ENCODE measurements around the gene SSRP1. TPM values are rescaled to one million over a fixed set of nuclear protein-coding genes. Genes with fewer than 3 reads are reported as not detected.
"Not testable (repeated sequence)": the region's sequence is repeated elsewhere in the genome, so short reads cannot be mapped to it uniquely, and the experiment has no call there.

Gene SSRP1
- total and polyA plus RNA-seq, 11 donors = 21.8 to 86.5 (median 41.6) TPM

DNA sequence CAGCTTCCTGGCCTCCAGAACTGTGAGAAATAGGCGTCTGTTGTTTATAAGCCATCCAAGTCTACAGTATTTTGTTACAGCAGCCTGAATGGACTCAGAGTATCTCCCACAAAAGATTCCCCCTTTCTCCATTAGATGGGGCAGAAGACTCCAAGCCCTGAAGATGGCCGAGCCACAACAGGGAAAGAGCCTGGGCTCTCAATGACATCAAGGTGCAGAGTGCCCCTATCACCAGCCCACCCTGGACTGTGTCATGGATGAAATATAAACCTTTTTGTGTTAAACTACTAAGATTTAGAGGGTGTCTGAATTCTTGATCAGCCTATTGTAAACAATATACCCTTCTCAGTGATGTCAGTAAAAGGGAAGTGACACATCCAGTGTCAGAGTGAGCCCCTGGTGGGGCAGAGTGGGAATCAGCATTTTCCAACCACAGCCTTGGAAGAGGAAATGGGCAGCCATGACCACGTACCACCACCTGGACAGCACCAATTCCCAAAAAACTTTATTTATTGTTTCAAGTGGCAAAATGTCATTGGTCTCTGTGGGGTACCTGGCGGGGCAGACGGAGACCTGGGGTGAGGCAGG lies 36.4 kb downstream of the SSRP1 start:
- H3K4me3 ChIP-seq = no peak overlapping the region
- DNase-seq (no peak), ATAC-seq (no peak)
- TF ChIP-seq POLR2A (IDR thresholded peaks at IDR 0.05) = no peak
- TF ChIP-seq, protein P1, sequence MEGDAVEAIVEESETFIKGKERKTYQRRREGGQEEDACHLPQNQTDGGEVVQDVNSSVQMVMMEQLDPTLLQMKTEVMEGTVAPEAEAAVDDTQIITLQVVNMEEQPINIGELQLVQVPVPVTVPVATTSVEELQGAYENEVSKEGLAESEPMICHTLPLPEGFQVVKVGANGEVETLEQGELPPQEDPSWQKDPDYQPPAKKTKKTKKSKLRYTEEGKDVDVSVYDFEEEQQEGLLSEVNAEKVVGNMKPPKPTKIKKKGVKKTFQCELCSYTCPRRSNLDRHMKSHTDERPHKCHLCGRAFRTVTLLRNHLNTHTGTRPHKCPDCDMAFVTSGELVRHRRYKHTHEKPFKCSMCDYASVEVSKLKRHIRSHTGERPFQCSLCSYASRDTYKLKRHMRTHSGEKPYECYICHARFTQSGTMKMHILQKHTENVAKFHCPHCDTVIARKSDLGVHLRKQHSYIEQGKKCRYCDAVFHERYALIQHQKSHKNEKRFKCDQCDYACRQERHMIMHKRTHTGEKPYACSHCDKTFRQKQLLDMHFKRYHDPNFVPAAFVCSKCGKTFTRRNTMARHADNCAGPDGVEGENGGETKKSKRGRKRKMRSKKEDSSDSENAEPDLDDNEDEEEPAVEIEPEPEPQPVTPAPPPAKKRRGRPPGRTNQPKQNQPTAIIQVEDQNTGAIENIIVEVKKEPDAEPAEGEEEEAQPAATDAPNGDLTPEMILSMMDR (IDR thresholded peaks at IDR 0.05) = no peak
- H3K4me1 ChIP-seq = peaks cover 0 to 17% (median 6%) of the 10 kb centered on the region in 12 donors
- no peaks in the 10 kb centered on the region for H3K27me3 ChIP-seq
- H3K27ac ChIP-seq = no peak overlapping the region
- peaks cover 6 to 63% (median 50%) of the 10 kb centered on the region in 9 donors for H3K36me3 ChIP-seq
- WGBS, 4 donors = 97 to 98% (median 98%) methylated on average over 5 of the region's 5 CpGs
- intact Hi-C loops (cut with DNase I) = no loop called here
- peaks cover 0 to 37% (median 12%) of the 10 kb centered on the region in 12 donors for H3K9me3 ChIP-seq

DNA sequence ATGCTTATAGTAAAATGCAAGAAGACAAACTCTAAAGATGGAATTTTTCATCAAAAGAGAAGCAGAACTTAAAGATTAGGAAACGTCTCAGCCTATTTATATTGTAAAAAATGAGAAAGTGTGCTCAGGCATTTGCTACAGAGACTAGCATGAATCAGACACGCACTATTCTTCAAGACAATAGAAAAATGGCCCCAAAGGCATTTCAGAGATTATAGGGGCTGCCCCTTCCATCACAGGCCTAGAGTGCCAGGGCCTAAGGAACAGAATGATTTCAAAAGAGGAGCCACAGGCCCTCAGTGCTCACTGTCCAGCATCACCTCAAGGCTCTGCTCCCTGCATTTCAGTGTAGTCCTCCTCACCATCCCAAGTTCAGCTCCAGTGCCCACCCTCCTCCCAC lies 38.5 kb downstream of the SSRP1 start:
- intact Hi-C loops (cut with DNase I) = no loop called here
- DNase-seq (no peak), ATAC-seq (no peak)
- TF ChIP-seq POLR2A (IDR thresholded peaks at IDR 0.05) = no peak
- TF ChIP-seq, protein P1 (IDR thresholded peaks at IDR 0.05) = no peak
- H3K27ac ChIP-seq = no peak overlapping the region
- peaks cover 6 to 47% (median 38%) of the 10 kb centered on the region in 9 donors for H3K36me3 ChIP-seq
- no peaks in the 10 kb centered on the region for H3K27me3 ChIP-seq
- 88 to 97% (median 94%) methylated on average over 2 of the region's 2 CpGs for WGBS, 4 donors
- peaks cover 0 to 37% (median 12%) of the 10 kb centered on the region in 12 donors for H3K9me3 ChIP-seq
- H3K4me1 ChIP-seq = peaks cover 0 to 20% (median 6%) of the 10 kb centered on the region in 12 donors
- H3K4me3 ChIP-seq = no peak overlapping the region

DNA sequence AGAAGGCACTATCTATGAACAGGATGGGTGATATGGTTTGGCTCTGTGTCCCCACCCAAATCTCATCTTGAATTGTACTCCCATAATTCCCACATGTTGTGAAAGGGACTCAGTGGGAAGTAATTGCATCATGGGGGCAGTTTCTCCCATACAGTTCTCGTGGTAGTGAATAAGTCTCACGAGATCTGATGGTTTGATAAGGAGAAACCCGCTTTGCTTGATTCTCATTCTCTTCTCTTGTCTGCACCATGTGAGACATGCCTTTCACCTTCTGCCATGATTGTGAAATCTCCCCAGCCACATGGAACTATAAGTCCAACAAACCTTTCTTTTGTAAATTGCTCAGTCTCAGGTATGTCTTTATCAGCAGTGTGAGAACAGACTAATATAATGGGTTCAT lies 39.5 kb downstream of the SSRP1 start:
- peaks cover 0 to 20% (median 6%) of the 10 kb centered on the region in 12 donors for H3K4me1 ChIP-seq
- H3K27ac ChIP-seq; ATAC-seq; DNase-seq; intact Hi-C loops (cut with DNase I); H3K4me3 ChIP-seq; H3K27me3 ChIP-seq: not testable (repeated sequence)
- H3K9me3 ChIP-seq = peaks cover 0 to 37% (median 12%) of the 10 kb centered on the region in 12 donors
- WGBS, 4 donors = 88 to 95% (median 91%) methylated on average over 3 of the region's 3 CpGs
- peaks cover 6 to 37% (median 28%) of the 10 kb centered on the region in 9 donors for H3K36me3 ChIP-seq

DNA sequence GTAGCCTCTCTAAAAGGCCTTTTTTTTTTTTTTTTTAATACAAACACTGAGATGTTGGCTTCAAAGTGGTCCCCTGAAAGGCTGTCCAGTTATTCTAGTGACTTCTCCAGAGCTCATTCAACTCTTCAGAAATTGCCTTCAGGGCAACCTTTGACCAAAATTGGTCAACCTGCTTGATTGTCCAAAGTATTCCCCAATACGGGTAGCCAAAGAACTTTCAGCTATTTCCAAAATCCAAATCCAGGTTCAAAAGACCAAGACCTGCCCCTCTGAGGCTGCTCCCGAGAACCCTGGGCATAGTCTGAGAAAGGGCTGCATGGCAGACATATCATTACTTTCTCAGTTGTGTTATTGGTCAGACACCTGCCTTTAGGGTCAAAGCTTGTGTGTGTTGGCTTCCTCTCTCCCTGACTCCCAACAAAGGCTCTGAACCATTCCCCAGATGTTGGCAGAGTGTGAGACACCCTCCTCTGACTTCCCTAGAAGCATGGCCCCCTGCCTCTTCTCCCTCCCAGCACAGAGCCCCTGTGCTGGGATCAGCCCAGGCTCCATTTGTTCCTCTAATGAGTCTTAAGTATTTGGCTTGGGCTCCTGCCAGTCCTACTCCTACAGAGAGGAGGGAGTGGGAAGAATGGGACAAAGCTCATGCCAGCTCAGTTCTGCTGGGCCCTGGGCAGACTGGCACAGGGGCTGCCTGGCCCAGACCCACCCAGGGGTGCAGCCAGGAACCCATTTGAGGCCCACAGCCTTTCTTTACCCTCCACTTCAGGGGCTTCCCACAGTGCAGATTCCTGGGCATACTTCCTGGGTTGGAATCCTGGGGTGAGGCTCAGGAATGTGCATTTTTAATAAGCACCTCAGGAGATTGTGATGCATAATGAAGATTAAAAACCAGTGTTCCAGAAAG lies 41.2 kb downstream of the SSRP1 start:
- WGBS, 4 donors = 82 to 88% (median 86%) methylated on average over 2 of the region's 2 CpGs
- ATAC-seq (peak in 3 of 4 donors; percentile 52 to 66 (median 63)), DNase-seq (no peak)
- Histone ChIP-seq H3K36me3 (peaks cover 0 to 20% (median 11%) of the 10 kb centered on the region in 9 donors), H3K4me1 (peaks cover 0 to 21% (median 6%) of the 10 kb centered on the region in 12 donors), H3K4me3 (no peak overlapping the region), H3K27me3 (no peaks in the 10 kb centered on the region), H3K27ac (no peak overlapping the region), H3K9me3 (peaks cover 0 to 25% (median 5%) of the 10 kb centered on the region in 12 donors)
- intact Hi-C loops (cut with DNase I) = no loop called here
- TF ChIP-seq, protein P1 (IDR thresholded peaks at IDR 0.05) = no peak
- no peak for TF ChIP-seq POLR2A (IDR thresholded peaks at IDR 0.05)

Data from heart left ventricle (tissue), 16 donors.